Mesenchymal stem cell (in vitro differentiated cells and primary cell): Measurements from ENCODE around the gene MBD3. TPM values are rescaled to one million over a fixed set of nuclear protein-coding genes. Genes with fewer than 3 reads are reported as not detected.
"Not testable (repeated sequence)": the region's sequence is repeated elsewhere in the genome, so short reads cannot be mapped to it uniquely, and the experiment has no call there.

Experiments
- DNase-seq: peaks from one replicate; pipeline ENCODE4 v3.0.0-alpha.2; 2013
- H2AFZ ChIP-seq: one replicate; pipeline ENCODE4 v1.6.1; 2013; ENCODE audit warnings: low read depth, mild to moderate bottlenecking, control low read depth, inconsistent platforms, low read length, moderate library complexity
- H2AK5ac ChIP-seq: 2 replicates; pipeline ENCODE4 v1.6.1; 2013; ENCODE audit warnings: low read length, moderate library complexity, mild to moderate bottlenecking, inconsistent platforms; ENCODE audit not compliant: severe bottlenecking
- H2BK120ac ChIP-seq: one replicate; pipeline ENCODE4 v1.6.1; 2013; ENCODE audit warnings: low read depth, mild to moderate bottlenecking, inconsistent platforms, low read length, moderate library complexity
- H2BK12ac ChIP-seq, 2 experiments: one replicate each; pipeline ENCODE4 v1.6.1; 2013; ENCODE audit warnings: inconsistent platforms in 2 of 2, low read length in 2 of 2, mild to moderate bottlenecking in 2 of 2, moderate library complexity in 2 of 2, control low read depth in 1 of 2
- H2BK15ac ChIP-seq: one replicate; pipeline ENCODE4 v1.6.1; 2013; ENCODE audit warnings: mild to moderate bottlenecking, low read depth, inconsistent platforms; ENCODE audit not compliant: poor library complexity, severe bottlenecking
- H2BK5ac ChIP-seq: 2 replicates; pipeline ENCODE4 v1.6.1; 2013; ENCODE audit warnings: low read depth, mild to moderate bottlenecking, low read length, control low read depth, inconsistent platforms; ENCODE audit not compliant: poor library complexity, severe bottlenecking
- H3K14ac ChIP-seq, 2 experiments: one replicate each; pipeline ENCODE4 v1.6.1; 2013; ENCODE audit warnings: inconsistent platforms in 2 of 2, low read length in 2 of 2, control low read depth in 1 of 2, mild to moderate bottlenecking in 1 of 2, moderate library complexity in 1 of 2
- H3K18ac ChIP-seq, 2 experiments: one replicate each; pipeline ENCODE4 v1.6.1; 2013; ENCODE audit warnings: inconsistent platforms in 2 of 2, low read length in 2 of 2, control low read depth in 1 of 2, low read depth in 1 of 2, mild to moderate bottlenecking in 1 of 2
- H3K23ac ChIP-seq, 2 experiments: one replicate each; pipeline ENCODE4 v1.6.1; 2013; ENCODE audit warnings: inconsistent platforms in 2 of 2, low read length in 2 of 2, mild to moderate bottlenecking in 2 of 2, moderate library complexity in 2 of 2, control low read depth in 1 of 2
- H3K27ac ChIP-seq: 2 replicates; pipeline ENCODE4 v1.5.1; 2013; ENCODE audit warnings: mild to moderate bottlenecking, moderate library complexity, low read length, control low read depth, inconsistent platforms; ENCODE audit not compliant: poor library complexity, severe bottlenecking
- H3K27me3 ChIP-seq, 2 experiments: 2 replicates each; pipeline versions ENCODE4 v1.6.1 to v1.7.0; 2013; ENCODE audit warnings: low read length in 2 of 2, mild to moderate bottlenecking in 2 of 2, moderate library complexity in 2 of 2, control low read depth in 1 of 2, inconsistent platforms in 1 of 2; ENCODE audit not compliant: control insufficient read depth in 1 of 2, insufficient read depth in 1 of 2
- H3K36me3 ChIP-seq, 2 experiments: 2 replicates each; pipeline versions ENCODE4 v1.6.1 to v1.7.0; 2013; ENCODE audit warnings: low read length in 2 of 2, control low read depth in 1 of 2, inconsistent platforms in 1 of 2, low read depth in 1 of 2, mild to moderate bottlenecking in 1 of 2; ENCODE audit not compliant: insufficient read depth in 2 of 2, control insufficient read depth in 1 of 2
- H3K4ac ChIP-seq, 2 experiments: one replicate each; pipeline ENCODE4 v1.6.1; 2013; ENCODE audit warnings: inconsistent platforms in 2 of 2, low read length in 2 of 2, mild to moderate bottlenecking in 2 of 2, moderate library complexity in 2 of 2, control low read depth in 1 of 2, low read depth in 1 of 2
- H3K4me1 ChIP-seq: 2 replicates; pipeline ENCODE4 v1.6.1; 2013; ENCODE audit warnings: low read depth, low read length, control low read depth; ENCODE audit not compliant: control insufficient read depth, insufficient read depth
- H3K4me2 ChIP-seq: 2 replicates; pipeline ENCODE4 v1.6.1; 2013; ENCODE audit warnings: low read length, mild to moderate bottlenecking, inconsistent platforms; ENCODE audit not compliant: poor library complexity, severe bottlenecking
- H3K4me3 ChIP-seq, 2 experiments: 2 replicates each; pipeline versions ENCODE4 v1.5.1 to v1.7.0; 2013; ENCODE audit warnings: low read length in 2 of 2, mild to moderate bottlenecking in 2 of 2, control low read depth in 1 of 2, low read depth in 1 of 2; ENCODE audit not compliant: insufficient read depth in 1 of 2
- H3K79me1 ChIP-seq: replicated peaks from 2 replicates; pipeline ENCODE4 v1.6.1; 2013; ENCODE audit warnings: mild to moderate bottlenecking, control low read depth, low read length, inconsistent platforms; ENCODE audit not compliant: poor library complexity, severe bottlenecking
- H3K9ac ChIP-seq: 2 replicates; pipeline ENCODE4 v1.7.0; 2013; ENCODE audit warnings: mild to moderate bottlenecking, low read length, moderate library complexity
- H3K9me3 ChIP-seq: 2 replicates; pipeline ENCODE4 v1.7.0; 2013; ENCODE audit warnings: mild to moderate bottlenecking, low read length; ENCODE audit not compliant: control insufficient read depth
- H4K8ac ChIP-seq: one replicate; pipeline ENCODE4 v1.6.1; 2013; ENCODE audit warnings: inconsistent platforms, mild to moderate bottlenecking, low read length, moderate library complexity
- H4K91ac ChIP-seq: one replicate; pipeline ENCODE4 v1.6.1; 2013; ENCODE audit warnings: mild to moderate bottlenecking, low read length, inconsistent platforms
- WGBS: methylation state at CpG from one replicate; pipeline ENCODE4 v1.1.7; 2013; ENCODE audit warnings: mixed read lengths; 5-methylcytosine and 5-hydroxymethylcytosine counted together
- polyA plus RNA-seq, 2 experiments: library from polyadenylated mRNA; stranded (reverse); fragments of 200-250 nt; gene quantifications; one replicate each; pipeline ENCODE4 v1.2.3, GENCODE V29; 2013

Gene MBD3
- 43.8 TPM for polyA plus RNA-seq (2013, experiment 1 of 2)
- 41.6 TPM for polyA plus RNA-seq (2013, experiment 2 of 2)

- Histone ChIP-seq H3K9ac (peak within 1 kb of the TSS; percentile 97), H3K18ac (peak within 1 kb of the TSS; percentile 95 to 100), H2AFZ (no peak within 1 kb of the TSS), H3K23ac (peak within 1 kb of the TSS; percentile 57 to 79), H3K4me1 (peaks cover 18% of the 10 kb centered on the region), H3K9me3 (no peaks in the 10 kb centered on the region), H2BK15ac (peak within 1 kb of the TSS; percentile 99), H2BK5ac (peak within 1 kb of the TSS; percentile 91), H3K4me3 (peak within 1 kb of the TSS; percentile 83 to 92), H3K14ac (peak within 1 kb of the TSS; percentile 93 to 97), H4K8ac (peak within 1 kb of the TSS; percentile 99), H3K79me1 (peaks cover 7% of the 10 kb centered on the region), H3K27me3 (no peaks in the 10 kb centered on the region), H3K36me3 (peaks cover 27 to 31% of the 10 kb centered on the region in 2 experiments), H3K4ac (peak within 1 kb of the TSS; percentile 98 to 99), H3K4me2 (peak within 1 kb of the TSS; percentile 93), H2BK120ac (peak within 1 kb of the TSS; percentile 100), H3K27ac (peak within 1 kb of the TSS; percentile 95), H2BK12ac (peak within 1 kb of the TSS in 1 of 2 experiments; percentile 28), H2AK5ac (peak within 1 kb of the TSS; percentile 76), H4K91ac (peak within 1 kb of the TSS; percentile 98)
- peak; percentile 92 for DNase-seq
- WGBS, result 12% methylated on average over 40 of the region's 68 CpGs
These were observed at the start of gene MBD3 for GRCh38 chr19:1592755-1593500. Gene MBD3 (minus strand): TSS chr19:1592865. CDS start chr19:1592631, 234 bp downstream.

DNA sequence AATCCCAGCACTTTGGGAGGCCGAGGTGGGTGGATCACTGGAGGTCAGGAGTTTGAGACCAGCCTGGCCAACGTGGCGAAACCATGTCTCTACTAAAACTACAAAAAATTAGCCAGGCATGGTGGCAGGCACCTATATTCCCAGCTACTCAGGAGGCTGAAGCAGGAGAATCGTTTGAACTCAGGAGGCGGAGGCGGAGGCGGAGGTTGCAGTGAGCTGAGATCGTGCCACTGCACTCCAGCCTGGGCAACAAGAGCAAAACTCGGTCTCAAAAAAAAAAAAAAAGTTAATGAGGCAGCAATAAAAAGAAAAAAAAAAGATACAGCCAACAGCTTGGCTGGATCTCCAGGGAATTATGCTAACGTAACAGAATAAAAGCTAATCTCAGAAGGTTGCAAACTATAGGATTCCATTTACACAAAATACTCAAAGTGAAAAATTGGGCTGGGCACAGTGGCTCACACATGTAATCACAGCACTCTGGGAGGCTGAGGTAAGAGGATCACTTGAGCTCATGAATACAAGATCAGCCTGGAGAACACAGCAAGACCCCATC is 48.3 kb upstream of the MBD3 start:
- H2BK15ac ChIP-seq, H2AFZ ChIP-seq, H3K27me3 ChIP-seq, H3K9ac ChIP-seq, H3K4me3 ChIP-seq, H2AK5ac ChIP-seq, H3K23ac ChIP-seq, H3K4me2 ChIP-seq, H4K8ac ChIP-seq, H3K18ac ChIP-seq, H3K9me3 ChIP-seq, H2BK12ac ChIP-seq, DNase-seq, H4K91ac ChIP-seq, H3K4me1 ChIP-seq, H3K4ac ChIP-seq, H3K14ac ChIP-seq, H3K27ac ChIP-seq, H2BK120ac ChIP-seq, H2BK5ac ChIP-seq: not testable (repeated sequence)
- Histone ChIP-seq H3K79me1 (peaks cover 45% of the 10 kb centered on the region), H3K36me3 (peaks cover 53 to 78% of the 10 kb centered on the region in 2 experiments)
- WGBS, result 96% methylated on average over 7 of the region's 10 CpGs

GRCh38 chr19:1636325-1637236 is 43.9 kb upstream of the MBD3 start:
- H3K4me2 ChIP-seq, result no peak overlapping the region
- H3K79me1 ChIP-seq, result peaks cover 49% of the 10 kb centered on the region
- H3K9me3 ChIP-seq, result peaks cover 6% of the 10 kb centered on the region
- H3K27me3 ChIP-seq, result no peaks in the 10 kb centered on the region
- H2BK120ac ChIP-seq, result no peak overlapping the region
- H2BK5ac ChIP-seq, result no peak overlapping the region
- no peak overlapping the region for H2BK12ac ChIP-seq
- no peak overlapping the region for H3K4ac ChIP-seq
- DNase-seq, result no peak
- no peak overlapping the region for H3K18ac ChIP-seq
- H3K23ac ChIP-seq, result peak overlapping the region in 1 of 2 experiments; percentile 53
- no peak overlapping the region for H3K14ac ChIP-seq
- no peak overlapping the region for H3K27ac ChIP-seq
- WGBS, result 97% methylated on average over 34 of the region's 34 CpGs
- H2BK15ac ChIP-seq, result no peak overlapping the region
- H3K4me3 ChIP-seq, result no peak overlapping the region
- H4K91ac ChIP-seq, result no peak overlapping the region
- H4K8ac ChIP-seq, result no peak overlapping the region
- no peaks in the 10 kb centered on the region for H3K4me1 ChIP-seq
- H3K9ac ChIP-seq, result no peak overlapping the region
- H3K36me3 ChIP-seq, result peaks cover 38 to 75% of the 10 kb centered on the region in 2 experiments
- no peak overlapping the region for H2AK5ac ChIP-seq
- H2AFZ ChIP-seq, result no peak overlapping the region

DNA sequence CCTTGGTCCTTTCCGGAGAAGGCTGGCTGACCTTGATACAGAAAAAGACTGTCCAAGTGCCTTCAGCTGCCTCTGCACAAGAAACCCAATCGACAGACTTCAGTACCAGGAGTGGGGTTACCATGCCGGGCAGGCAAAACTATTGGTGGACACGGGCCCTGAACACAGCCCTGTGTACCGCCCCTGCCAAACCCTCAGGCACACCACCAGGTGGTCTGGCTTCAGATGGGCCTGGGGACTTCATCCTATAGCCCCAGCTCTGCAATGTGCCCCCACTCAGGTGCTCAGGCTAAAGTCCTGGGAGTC is 42.2 kb upstream of the MBD3 start:
- no peak overlapping the region for H3K23ac ChIP-seq
- H2BK15ac ChIP-seq, result no peak overlapping the region
- no peak overlapping the region for H3K4me2 ChIP-seq
- H2AFZ ChIP-seq, result no peak overlapping the region
- H3K27me3 ChIP-seq, result no peaks in the 10 kb centered on the region
- no peak overlapping the region for H4K91ac ChIP-seq
- peaks cover 57% of the 10 kb centered on the region for H3K79me1 ChIP-seq
- no peak overlapping the region for H4K8ac ChIP-seq
- no peak overlapping the region for H3K4me3 ChIP-seq
- no peak overlapping the region for H3K18ac ChIP-seq
- no peak overlapping the region for H3K27ac ChIP-seq
- DNase-seq, result no peak
- no peak overlapping the region for H3K4ac ChIP-seq
- no peak overlapping the region for H2AK5ac ChIP-seq
- no peak overlapping the region for H3K14ac ChIP-seq
- peaks cover 6% of the 10 kb centered on the region for H3K9me3 ChIP-seq
- WGBS, result over 99% methylated on average over 5 of the region's 5 CpGs
- H2BK120ac ChIP-seq, result no peak overlapping the region
- no peak overlapping the region for H2BK5ac ChIP-seq
- H2BK12ac ChIP-seq, result no peak overlapping the region
- peaks cover 41 to 85% of the 10 kb centered on the region in 2 experiments for H3K36me3 ChIP-seq
- peaks cover 4% of the 10 kb centered on the region for H3K4me1 ChIP-seq
- no peak overlapping the region for H3K9ac ChIP-seq
